ENCODE measurements around the gene GNAT3. TPM values are rescaled to one million over a fixed set of nuclear protein-coding genes. Genes with fewer than 3 reads are reported as not detected.

The GNAT3 gene
- total RNA-seq, 1 experiment from 2014 or later: not detected

DNA sequence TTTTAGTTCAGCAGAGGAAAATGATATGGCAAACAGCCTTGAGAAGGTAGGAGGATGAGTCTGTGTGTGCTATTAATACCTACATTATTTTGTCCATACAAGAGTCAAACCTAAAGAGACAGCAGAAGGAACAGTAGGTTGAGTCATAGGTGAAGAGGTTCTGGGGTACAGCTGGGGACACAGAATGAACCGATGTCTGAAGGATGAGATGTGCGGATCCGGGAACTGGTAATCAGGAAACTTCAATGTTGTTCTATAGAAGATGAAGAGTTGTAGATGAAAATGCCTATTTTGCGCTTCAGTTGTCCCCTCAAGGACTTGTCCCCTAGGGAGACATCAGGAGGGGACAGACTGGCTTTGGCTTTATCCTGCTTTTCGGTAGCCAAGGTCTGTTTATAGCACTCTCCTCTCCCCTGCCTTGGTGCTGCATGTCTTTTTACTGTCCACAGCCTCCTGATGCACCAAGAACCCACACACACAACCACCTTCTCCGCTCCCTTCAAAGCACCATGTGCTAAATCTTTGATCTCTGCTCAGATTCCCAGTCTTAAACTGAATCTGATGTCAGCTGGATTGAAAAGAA is 94.6 kb downstream of the GNAT3 start:
- DNase-seq (ENCODE audit: low read depth): no peak

DNA sequence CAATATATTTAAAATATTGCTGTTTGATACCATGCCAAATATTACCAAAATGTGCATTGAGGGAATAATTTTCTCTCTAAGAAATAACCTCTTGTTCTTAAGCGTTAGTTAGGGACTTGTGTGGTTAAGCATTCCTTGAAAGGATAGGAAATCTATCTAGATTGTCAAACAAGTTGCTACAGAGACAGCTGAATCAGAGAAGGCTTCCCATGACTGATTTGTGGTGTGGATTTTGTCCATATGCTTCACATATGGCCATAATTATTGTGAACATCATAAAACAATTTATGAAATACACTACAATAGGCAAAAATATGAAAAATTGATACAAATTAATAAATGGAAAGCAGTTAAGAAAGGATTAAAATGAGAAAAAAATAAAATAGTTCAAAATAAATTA is 96.3 kb downstream of the GNAT3 start:
- DNase-seq (ENCODE audit: low read depth): no peak

DNA sequence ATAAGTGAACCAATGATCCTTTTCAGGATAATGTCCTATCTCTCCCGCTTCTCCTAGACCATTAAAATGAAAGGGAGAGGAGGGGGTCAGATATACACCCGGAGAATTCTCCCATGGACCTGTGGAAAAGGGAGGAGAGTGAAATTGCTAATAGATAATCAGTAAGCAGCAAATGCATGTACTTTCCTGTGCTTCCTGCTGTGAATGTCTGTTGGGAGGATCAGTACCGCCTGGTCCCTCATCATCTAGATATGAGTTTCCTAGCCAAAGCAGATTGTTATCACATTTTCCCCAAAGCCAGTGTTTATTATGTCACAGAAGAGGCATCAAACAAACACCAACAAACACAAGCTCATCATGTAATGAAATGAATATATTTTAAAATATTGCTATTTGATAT is 96.8 kb downstream of the GNAT3 start:
- no peak for DNase-seq (ENCODE audit: low read depth)

DNA sequence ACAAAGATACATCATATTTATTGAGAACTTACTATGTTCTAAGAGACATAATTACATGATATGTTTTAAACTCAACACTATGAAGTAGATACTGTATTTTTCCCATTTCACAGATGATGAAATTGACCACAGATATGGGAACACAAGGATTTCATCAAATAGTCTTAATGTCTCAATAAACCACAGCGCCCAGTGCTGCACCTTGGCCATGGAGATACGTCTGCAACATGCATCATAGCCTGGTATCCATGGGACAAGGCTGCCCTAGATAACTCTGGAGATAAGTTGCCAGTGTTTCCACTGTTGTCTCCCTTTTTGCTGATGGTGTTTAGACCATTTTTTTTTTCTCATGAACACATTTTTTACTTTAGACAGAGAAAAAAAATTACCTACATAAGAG is 97.5 kb downstream of the GNAT3 start:
- no peak for DNase-seq (ENCODE audit: low read depth)

DNA sequence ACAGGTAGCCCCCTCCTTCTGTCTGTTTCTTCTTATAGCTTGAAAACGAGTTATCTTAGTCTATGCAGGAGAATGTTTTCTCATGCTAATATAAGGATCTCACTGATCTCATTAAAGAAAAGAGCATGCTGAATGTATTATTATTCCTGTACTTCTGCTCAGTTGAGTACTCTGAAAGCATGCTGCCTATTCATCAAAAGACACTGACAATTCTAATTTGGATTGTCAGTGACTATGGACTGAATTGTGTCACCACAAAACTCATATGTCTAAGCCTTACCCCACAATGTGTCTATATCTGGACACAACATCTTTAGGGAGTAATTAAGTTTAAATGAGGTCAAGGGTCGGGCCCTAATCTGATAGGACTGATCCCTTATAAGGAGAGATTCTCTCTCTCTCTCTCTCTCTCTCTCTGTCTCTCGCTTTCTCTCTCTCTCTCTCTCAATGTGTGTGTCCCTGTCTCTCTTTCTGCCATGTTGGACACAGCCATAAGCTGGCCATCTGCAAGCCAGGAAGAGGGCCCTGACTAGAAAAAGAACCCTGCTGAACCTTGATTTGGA is 98.4 kb downstream of the GNAT3 start:
- no peak for DNase-seq (ENCODE audit: low read depth)

DNA sequence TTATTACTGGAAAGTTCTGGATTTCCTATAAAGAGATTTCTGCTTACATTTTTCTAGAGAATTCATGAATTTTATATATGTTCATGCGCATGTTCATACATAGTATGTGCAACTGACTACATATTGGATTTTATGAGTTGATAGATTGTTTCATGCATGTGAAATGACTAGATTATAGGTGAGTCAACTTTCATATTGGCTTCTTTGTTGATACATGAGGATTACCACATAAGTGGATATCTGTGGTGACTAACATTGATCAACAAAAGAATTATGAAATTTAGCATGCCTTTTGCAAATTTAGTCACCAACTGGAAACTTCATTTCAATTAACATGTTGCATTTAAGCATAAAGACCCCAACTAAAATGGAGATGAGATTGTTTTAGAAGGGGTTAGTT is 99.0 kb downstream of the GNAT3 start:
- no peak for DNase-seq (ENCODE audit: low read depth)

DNA sequence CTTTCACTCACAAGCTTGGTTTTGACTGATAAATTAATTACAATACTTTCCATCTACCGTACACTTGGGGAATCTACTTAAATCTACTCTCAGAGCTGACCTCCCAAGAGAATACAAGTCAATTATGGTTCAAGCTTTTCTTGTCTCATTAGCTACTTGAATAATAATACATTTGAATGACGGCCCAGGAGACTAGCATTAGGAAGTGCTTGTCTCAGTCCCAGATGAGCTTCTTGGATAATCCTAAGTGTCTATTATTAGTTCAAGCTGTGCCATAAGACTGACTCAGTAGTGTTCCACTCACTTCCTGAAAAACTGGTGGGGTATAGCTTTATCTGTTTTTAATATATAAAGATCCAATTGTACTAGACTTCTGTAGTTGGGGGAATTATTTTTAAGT is 100.2 kb downstream of the GNAT3 start:
- no peak for DNase-seq (ENCODE audit: low read depth)

DNA sequence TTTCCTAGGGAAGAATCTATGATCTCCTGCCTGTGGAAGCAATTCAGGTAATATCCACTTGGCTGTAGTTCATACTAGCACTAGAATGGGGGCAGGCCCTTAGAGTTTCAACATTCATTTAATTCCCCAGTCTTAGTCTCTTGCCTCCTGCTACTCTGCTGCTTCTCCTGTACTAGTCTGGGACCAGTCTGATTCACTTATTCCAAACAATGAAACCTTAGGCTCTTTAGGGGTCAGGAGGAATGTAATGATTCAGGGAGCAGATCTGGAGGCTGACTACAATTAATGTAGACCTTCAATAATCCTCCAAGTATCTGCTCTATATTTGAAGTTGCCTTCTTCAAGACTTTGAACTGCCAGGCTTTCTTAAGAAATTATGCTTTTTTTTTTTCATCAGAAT is 101.8 kb downstream of the GNAT3 start:
- no peak for DNase-seq (ENCODE audit: low read depth)

Other genes with a start within 250 kb of the GNAT3 start
- 6.5 and 11.4 TPM in 2 replicates for gene CD36, start 126.6 kb upstream of the GNAT3 start, total RNA-seq (2014; rRNA removed; shearing (Covaris generic))